ENCODE measurements around the gene VPS37D. TPM values are rescaled to one million over a fixed set of nuclear protein-coding genes. Genes with fewer than 3 reads are reported as not detected.

The VPS37D gene
- total RNA-seq, 1 experiment from 2014 or later = 0.85 TPM

DNA sequence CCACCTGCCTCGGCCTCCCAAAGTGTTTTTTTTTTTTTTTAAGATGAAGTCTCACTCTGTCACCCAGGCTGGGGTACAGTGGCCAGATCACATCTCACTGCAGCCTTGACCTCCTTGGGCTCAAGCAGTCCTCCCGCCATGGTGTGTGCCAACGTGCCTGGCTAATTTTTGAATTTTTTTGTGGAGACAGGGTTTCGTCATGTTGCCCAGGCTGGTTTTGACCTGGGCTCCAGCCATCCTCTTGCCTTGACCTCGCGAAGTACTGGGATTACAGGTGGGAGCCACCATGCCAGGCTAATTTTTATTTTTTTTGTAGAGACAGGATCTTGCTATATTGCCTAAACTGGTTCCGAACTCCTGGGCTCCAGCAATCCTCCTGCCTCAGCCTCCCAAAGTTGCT, 34.3 kb upstream of the VPS37D start:
- Histone ChIP-seq H3K56ac (ENCODE audit: insufficient read length, low read depth, low read length) (no peak overlapping the region), H4K91ac (ENCODE audit: insufficient read length, low read depth, low read length) (no peak overlapping the region), H2BK5ac (ENCODE audit: insufficient read length, low read length) (no peak overlapping the region), H2AFZ (ENCODE audit: low read length) (no peak overlapping the region), H3K23ac (ENCODE audit: insufficient read length, low read depth, low read length) (no peak overlapping the region), H3K23me2 (ENCODE audit: insufficient read length, low read depth, low read length, poor library complexity, severe bottlenecking) (no peaks in the 10 kb centered on the region), H3K79me2 (ENCODE audit: insufficient read depth, low read length) (no peaks in the 10 kb centered on the region), H3K4me2 (ENCODE audit: insufficient read depth, insufficient read length, low read length) (no peak overlapping the region), H3K9me3 (ENCODE audit: control insufficient read depth, low read depth, low read length) (no peaks in the 10 kb centered on the region), H4K8ac (replicated peaks; ENCODE audit: insufficient read length, low read depth, low read length) (no peak overlapping the region), H3K27ac (ENCODE audit: insufficient read length, low read depth, low read length) (no peak overlapping the region), H3K14ac (ENCODE audit: insufficient read depth, low read length) (no peak overlapping the region), H3K9ac (ENCODE audit: extremely low read depth, insufficient read length, low read length) (no peak overlapping the region), H3K4me1 (ENCODE audit: insufficient read depth, low read length) (no peaks in the 10 kb centered on the region; the same call in 1 of the 2 replicates), H3K18ac (ENCODE audit: insufficient read length, low read depth, low read length) (no peak overlapping the region), H4K20me1 (ENCODE audit: control insufficient read depth, insufficient read depth, insufficient read length) (no peaks in the 10 kb centered on the region), H2BK20ac (ENCODE audit: low read depth, low read length, poor library complexity, severe bottlenecking) (no peak overlapping the region), H3K27me3 (ENCODE audit: insufficient read depth, low read length) (no peaks in the 10 kb centered on the region), H2BK12ac (ENCODE audit: insufficient read length, low read depth, low read length) (no peak overlapping the region), H2BK15ac (ENCODE audit: low read depth, low read length) (no peak overlapping the region), H3K4ac (ENCODE audit: low read depth, low read length) (no peak overlapping the region), H3T11ph (ENCODE audit: low read length) (no peak overlapping the region), H3K79me1 (ENCODE audit: insufficient read depth, low read depth, low read length, poor library complexity, severe bottlenecking) (no peaks in the 10 kb centered on the region), H2AK5ac (ENCODE audit: insufficient read length, low read length) (no peak overlapping the region), H4K5ac (ENCODE audit: insufficient read length, low read depth, low read length) (no peak overlapping the region), H2BK120ac (ENCODE audit: low read depth, low read length, poor library complexity, severe bottlenecking) (no peak overlapping the region)
- no peak for DNase-seq
- no CpG with 5 or more reads among the region's 7 CpGs for WGBS (ENCODE audit: extremely low coverage, insufficient read length, low lambda C conversion rate)
- no peaks in the 10 kb centered on the region; a peak in 2 of 5 replicates for H3K9me3 Mint-ChIP-seq
- no peaks in the 10 kb centered on the region for H3K36me3 Mint-ChIP-seq (ENCODE audit: insufficient read depth in 1 of 3, low read depth in 3 of 3)
- TF ChIP-seq, protein P1, sequence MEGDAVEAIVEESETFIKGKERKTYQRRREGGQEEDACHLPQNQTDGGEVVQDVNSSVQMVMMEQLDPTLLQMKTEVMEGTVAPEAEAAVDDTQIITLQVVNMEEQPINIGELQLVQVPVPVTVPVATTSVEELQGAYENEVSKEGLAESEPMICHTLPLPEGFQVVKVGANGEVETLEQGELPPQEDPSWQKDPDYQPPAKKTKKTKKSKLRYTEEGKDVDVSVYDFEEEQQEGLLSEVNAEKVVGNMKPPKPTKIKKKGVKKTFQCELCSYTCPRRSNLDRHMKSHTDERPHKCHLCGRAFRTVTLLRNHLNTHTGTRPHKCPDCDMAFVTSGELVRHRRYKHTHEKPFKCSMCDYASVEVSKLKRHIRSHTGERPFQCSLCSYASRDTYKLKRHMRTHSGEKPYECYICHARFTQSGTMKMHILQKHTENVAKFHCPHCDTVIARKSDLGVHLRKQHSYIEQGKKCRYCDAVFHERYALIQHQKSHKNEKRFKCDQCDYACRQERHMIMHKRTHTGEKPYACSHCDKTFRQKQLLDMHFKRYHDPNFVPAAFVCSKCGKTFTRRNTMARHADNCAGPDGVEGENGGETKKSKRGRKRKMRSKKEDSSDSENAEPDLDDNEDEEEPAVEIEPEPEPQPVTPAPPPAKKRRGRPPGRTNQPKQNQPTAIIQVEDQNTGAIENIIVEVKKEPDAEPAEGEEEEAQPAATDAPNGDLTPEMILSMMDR (conservative IDR thresholded peaks at IDR 0.05) = no peak
- no peak overlapping the region for H3K27ac Mint-ChIP-seq
- no peak overlapping the region for H3K4me3 Mint-ChIP-seq
- H3K4me1 Mint-ChIP-seq = peaks cover 5 to 6% of the 10 kb centered on the region in 2 experiments
- H3K27me3 Mint-ChIP-seq (ENCODE audit: low read depth) = peaks cover 38% of the 10 kb centered on the region

Data from H9 (cell line).